NCI-H1092 treated with DMSO at 0.1 percent for 48 hours (cell line): ENCODE measurements around the gene RBM6.
A peak's percentile ranks its signal among the peaks of the same experiment; 100 is the strongest.
"Not testable (repeated sequence)": the region's sequence is repeated elsewhere in the genome, so short reads cannot be mapped to it uniquely, and the experiment has no call there.

Experiments used
- DNase-seq: peaks from one replicate; lab custom pipeline; 2025; lab: John Stamatoyannopoulos, UW

The RBM6 gene

GRCh38 chr3:49976942-49977341 lies 37.0 kb downstream of the RBM6 start:
- DNase-seq = no peak

- no peak for DNase-seq
Observed at GRCh38 chr3:49984394-49984793, 44.4 kb downstream of the RBM6 start.

GRCh38 chr3:49992326-49992725 lies 52.4 kb downstream of the RBM6 start:
- DNase-seq = no peak

GRCh38 chr3:49994476-49994875 lies 54.5 kb downstream of the RBM6 start:
- no peak for DNase-seq

- DNase-seq = no peak
Observed at GRCh38 chr3:49996016-49996415, 56.1 kb downstream of the RBM6 start.

- DNase-seq = no peak
Observed at GRCh38 chr3:49997862-49998261, 57.9 kb downstream of the RBM6 start.

GRCh38 chr3:49998326-49998725 lies 58.4 kb downstream of the RBM6 start:
- DNase-seq = no peak

- no peak for DNase-seq
Observed at GRCh38 chr3:50001511-50001910, 61.6 kb downstream of the RBM6 start.

GRCh38 chr3:50003216-50003615 lies 63.3 kb downstream of the RBM6 start:
- DNase-seq = no peak

- DNase-seq = no peak
Observed at GRCh38 chr3:50003824-50004223, 63.9 kb downstream of the RBM6 start.

GRCh38 chr3:50008931-50009330 lies 69.0 kb downstream of the RBM6 start:
- no peak for DNase-seq

- no peak for DNase-seq
Observed at GRCh38 chr3:50010959-50011358, 71.0 kb downstream of the RBM6 start.

- no peak for DNase-seq
Observed at GRCh38 chr3:50015918-50016317, 76.0 kb downstream of the RBM6 start.

GRCh38 chr3:50028346-50028745 lies 88.4 kb downstream of the RBM6 start:
- no peak for DNase-seq

GRCh38 chr3:50031201-50031600 lies 91.3 kb downstream of the RBM6 start:
- not testable (repeated sequence) for DNase-seq

GRCh38 chr3:50044976-50045375 lies 105.0 kb downstream of the RBM6 start:
- DNase-seq = no peak

- no peak for DNase-seq
Observed at GRCh38 chr3:50047426-50047825, 107.5 kb downstream of the RBM6 start.

GRCh38 chr3:50050361-50050760 lies 110.4 kb downstream of the RBM6 start:
- no peak for DNase-seq

- DNase-seq = no peak
Observed at GRCh38 chr3:50057756-50058155, 117.8 kb downstream of the RBM6 start.

- no peak for DNase-seq
Observed at GRCh38 chr3:50068134-50068533, 128.2 kb downstream of the RBM6 start.

GRCh38 chr3:50078091-50078490 lies 138.1 kb downstream of the RBM6 start:
- no peak for DNase-seq

GRCh38 chr3:50078622-50079021 lies 138.7 kb downstream of the RBM6 start:
- DNase-seq = no peak

- not testable (repeated sequence) for DNase-seq
Observed at GRCh38 chr3:50084951-50085350, 145.0 kb downstream of the RBM6 start.

- DNase-seq = peak; percentile 84
Observed at GRCh38 chr3:50088725-50089608, 149.0 kb downstream of the RBM6 start, which contains the start of gene RBM5. TSS of gene RBM5 (plus strand) at chr3:50088919. CDS start at chr3:50090435, 1,516 bp downstream.
